ENCODE data around the gene RAE1.
A peak's percentile ranks its signal among the peaks of the same experiment; 100 is the strongest.
"Not testable (repeated sequence)": the region's sequence is repeated elsewhere in the genome, so short reads cannot be mapped to it uniquely, and the experiment has no call there.

The RAE1 gene

DNA sequence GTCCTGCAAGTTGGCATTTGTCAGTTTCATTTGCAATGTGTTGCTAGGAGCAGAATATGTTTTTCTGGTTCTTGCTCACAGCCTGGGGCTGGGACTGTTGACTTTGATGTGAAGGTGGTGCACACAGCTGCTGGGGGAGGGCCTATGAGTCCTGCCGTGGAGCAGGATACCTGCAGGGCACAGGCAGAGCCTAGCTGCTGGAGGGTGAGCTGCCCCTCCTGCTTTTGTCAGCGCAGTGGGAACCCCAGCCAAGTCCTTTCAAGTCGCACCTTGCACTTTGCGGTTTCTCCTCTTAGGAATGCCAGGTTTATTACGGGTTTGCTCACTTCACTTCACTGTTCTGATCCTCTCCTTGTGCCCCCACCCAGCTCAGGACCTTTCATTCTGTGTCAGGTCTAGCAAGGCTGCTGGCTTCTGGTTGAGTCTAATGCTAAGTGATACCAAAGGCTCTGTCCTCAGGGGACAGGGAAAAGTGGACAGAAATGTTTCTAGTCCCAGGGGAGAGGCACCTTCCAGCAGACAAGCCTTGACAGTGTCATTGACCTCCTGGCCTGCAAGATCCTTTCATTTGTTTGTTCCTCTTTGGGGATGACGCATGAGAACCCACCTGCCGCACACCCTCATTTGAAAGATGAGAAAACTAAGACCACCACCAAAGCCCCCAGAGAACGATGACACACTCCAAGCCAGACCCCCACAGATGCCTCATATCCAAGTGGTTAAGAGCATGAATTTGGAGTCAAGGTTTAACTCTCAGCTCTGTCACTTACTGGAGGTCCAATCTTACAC lies 24.2 kb upstream of the RAE1 start:
- no peak for DNase-seq

DNA sequence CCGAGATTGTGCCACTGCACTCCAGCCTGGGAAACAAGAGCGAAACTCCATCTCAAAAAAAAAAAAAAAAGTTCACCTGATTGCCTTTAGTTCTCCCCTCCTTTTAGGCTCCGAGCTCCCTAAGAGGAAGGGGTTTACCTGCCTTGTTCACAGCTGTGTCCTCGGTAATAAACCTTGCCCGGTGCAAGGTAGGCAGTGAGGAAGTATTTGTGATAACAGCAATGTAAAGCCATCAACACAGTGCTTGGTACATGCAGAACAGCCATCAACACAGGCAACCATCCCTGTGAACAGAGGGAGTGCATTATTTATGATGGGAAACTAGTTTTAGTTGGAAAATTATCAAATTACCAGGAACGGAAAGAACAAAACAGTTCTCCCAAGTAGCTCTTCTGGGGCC lies 23.2 kb upstream of the RAE1 start:
- no peak for DNase-seq

DNA sequence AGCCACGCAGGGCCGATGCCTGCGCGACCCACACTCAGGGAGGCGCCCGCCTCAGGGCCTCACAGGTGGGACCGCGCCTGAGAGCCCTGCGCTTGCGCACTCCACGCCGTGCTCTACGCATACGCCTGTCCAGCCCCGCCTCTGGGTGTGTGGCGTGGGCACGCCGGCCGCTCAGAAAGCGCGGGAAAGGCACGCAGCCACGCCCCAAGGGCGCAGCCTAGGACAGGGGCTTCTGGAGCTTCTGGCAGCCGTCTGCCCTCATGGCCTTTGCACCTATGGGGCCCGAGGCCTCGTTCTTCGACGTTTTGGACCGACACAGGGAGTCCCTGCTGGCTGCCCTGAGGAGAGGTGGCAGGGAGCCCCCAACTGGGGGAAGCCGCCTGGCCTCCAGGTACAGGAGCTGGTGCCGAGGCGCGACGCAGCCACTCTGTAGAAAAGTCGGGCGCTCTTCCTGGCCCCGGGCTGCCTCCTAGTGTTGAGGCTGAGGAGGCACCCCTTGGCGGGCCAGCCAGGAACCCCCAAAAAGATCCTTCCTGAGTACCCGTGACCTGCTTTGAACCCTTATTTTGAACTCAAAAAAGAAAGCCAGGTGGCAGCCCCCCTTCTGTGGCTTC lies 21.3 kb upstream of the RAE1 start, which contains the start of gene SPO11:
Gene SPO11 (plus strand): TSS at position 196 of the 614 bp plus-strand sequence. CDS start 65 bp downstream, at position 261.
- DNase-seq, result no peak

DNA sequence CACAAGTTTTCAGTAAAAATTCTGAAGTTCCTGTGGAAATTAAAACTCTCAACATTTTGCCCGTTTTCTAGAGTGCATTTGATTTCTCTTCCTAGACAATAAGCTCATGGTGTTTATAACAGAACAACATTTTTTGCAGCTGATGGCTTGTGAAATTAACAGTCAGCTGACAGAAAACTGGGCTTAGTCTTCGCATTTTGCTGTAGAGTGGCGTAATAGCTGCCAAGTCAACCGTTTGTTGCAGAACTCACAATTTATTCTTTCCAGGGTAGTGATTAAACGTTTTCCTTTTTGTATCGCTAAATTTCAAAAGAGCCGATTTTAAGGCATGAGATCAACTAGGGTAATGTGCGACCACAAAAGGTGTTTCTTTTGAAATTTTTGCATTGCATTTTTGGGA lies 20.1 kb upstream of the RAE1 start:
- DNase-seq, result no peak

DNA sequence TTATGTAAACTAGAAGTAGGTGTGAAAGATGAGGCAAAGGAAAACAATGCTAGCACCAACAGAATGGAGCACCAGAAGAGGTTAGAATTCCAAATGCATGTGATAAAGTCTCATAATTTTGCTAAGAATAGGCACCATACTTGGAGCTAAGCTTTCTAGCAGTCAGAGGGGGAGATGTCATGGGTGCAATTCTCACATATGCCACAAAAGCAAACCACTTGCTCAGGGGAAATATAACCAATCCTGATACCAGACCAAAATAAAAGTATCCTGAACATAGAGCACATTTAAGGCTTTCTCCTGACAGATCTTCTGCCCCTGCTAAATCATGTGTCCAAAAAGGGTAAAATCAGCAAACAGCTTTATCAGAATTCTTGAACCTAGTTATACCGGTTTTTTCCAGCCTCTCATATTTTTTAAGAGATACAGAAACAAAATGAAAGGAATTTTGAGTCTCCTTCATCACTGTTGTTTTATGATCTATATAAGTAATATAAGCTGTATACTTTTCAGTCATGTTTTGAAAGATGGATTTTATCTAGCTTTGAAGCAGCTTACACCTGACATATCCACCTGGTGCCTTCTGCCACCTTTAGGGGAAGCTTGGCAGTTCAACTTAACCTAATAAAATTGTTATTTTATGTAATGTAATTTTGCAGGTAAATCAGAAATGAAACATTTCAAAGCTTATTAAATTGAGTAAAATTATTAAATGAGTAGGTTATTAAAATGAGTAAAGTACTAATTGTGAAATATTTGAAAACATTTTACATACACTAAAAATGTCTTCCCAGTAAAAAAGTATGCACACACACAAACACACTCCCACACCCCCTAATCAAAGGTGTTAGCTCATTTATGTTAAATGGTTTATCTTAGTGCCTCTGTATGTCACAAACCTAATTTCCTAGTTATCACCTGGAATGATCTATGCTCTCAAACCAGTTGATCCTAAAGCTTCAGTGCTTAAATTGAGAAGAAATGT lies 18.7 kb upstream of the RAE1 start:
- DNase-seq, result no peak

DNA sequence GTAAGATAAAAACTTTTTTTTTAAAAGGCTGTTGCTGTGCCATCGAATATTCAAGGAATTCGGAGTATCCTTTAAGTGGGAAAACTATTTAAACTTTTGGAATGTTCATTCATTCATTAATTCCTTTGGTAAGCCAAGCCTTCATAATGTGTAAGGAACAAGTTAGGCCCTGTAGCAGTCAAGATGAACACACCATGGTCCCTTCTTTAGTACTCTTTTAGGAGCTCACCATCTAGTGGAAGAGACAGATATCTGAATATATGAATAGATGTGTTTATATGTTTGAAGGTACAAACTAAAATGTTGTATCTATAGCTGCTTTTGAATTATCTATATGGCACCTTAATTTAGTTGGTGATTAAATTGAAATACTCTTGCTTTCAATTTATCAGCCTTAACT lies 15.7 kb upstream of the RAE1 start:
- no peak for DNase-seq

DNA sequence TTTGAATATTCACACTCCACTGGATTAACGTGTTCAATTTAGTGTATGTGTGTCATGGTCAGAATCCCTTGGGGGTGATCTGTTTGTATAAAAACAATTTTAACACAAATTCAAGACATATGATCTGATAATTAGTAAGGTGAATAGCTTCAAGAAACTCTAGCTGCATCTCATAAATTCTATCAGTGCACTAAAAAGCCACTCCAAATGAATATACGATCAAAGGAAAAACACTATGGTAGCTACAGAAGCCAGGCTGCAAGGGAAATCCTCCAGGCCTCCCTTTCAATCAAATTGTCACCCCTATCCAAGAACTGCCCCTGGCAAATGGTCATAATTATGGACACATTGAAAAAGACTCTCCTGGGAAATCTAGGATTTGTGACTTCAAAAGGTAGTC lies 9.4 kb upstream of the RAE1 start:
- no peak for DNase-seq

DNA sequence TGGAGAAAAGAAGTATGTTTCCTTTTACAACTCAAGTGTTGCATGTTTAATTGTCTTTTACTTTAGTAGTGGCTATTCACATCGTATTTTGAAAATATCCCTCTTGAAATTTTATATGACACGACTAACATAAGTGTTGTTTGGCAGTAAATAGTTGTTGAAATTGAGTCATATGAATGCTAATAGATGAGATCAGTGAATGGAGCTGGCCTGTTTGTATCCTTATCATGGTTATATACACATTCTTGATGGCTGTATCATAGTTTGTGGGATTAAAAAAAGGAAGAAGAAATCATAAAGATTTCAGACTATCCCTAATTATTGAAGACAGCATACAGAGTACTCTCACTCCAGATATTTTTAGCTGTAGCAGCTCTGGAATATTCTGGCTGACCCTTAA lies 8.2 kb upstream of the RAE1 start:
- DNase-seq, result no peak

DNA sequence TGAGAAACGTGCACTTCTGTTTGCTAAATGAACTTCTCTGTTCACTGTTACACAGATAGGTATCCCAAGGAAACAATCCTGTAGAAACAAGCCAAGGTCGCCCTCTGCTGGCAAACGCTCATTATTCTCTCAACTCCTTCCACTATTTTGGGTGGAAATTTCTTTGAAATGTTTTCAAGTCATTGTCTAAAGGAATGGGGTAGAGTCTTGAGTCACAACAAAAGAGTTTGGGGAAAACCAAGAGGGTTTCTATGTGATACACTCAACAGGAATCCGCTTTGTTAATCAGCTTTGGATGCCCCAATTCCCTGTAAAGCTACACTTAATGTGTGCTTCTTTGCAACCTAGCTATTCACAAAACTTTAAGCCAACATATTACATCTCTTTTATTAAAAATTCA lies 4.6 kb upstream of the RAE1 start:
- peak; percentile 41 for DNase-seq

DNA sequence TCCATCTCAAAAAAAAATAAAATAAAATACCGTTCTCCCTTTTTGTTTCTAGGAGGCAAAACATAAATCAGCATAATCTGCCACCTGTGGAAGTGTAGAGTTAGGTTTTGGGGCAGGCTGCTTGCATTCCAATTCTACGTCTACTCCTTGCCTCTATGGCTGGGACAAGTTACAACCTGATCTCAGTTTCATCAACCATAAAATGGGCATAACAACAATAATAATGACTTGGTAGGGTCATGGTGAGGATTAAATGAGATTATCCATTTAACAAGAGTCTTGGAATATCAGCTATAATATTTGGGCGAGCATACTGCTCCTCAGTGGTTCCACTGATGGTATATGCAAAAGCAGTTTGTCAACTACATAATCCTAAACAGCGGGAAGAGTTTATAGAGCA lies 3.7 kb upstream of the RAE1 start:
- no peak for DNase-seq

DNA sequence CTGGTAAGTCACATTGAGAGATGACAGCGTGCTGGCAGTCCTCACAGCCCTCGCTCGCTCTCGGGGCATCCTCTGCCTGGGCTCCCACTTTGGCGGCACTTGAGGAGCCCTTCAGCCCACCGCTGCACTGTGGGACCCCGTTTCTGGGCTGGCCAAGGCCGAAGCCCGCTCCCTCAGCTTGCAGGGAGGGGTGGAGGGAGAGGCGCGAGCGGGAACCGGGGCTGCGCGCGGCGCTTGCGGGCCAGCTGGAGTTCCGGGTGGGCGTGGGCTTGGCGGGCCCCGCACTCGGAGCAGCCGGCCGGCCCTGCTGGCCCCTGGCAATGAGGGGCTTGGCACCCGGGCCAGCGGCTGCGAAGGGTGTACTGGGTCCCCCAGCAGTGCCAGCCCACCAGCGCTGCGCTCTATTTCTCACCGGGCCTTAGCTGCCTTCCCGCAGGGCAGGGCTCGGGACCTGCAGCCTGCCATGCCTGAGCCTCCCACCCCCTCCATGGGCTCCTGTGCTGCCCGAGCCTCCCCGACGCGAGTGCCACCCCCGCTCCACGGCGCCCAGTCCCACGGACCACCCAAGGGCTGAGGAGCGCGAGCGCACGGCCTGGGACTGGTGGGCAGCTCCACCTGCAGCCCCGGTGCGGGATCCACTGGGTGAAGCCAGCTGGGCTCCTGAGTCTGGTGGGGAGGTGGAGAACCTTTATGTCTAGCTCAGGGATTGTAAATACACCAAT lies 2.7 kb upstream of the RAE1 start:
- DNase-seq, result not testable (repeated sequence)

DNA sequence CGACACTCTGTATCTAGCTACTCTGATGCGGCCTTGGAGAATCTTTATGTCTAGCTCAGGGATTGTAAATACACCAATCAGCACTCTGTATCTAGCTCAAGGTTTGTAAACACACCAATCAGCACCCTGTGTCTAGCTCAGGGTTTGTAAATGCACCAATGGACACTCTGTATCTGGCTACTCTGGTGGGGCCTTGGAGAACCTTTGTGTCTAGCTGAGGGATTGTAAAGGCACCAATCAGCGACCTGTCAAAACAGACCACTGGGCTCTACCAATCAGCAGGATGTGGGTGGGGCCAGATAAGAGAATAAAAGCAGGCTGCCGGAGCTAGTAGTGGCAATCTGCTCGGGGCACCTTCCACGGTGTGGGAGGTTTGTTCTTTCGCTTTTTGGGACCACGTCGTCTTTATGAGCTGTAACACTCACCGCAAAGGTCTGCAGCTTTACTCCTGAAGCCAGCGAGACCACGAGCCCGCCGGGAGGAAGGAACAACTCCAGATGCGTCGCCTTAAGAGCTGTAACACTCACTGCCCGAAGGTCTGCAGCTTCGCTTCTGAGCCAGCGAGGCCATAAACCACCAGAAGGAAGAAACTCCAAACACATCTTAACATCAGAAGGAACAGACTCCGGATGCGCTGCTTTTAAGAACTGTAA lies 2.0 kb upstream of the RAE1 start:
- DNase-seq, result not testable (repeated sequence)

DNA sequence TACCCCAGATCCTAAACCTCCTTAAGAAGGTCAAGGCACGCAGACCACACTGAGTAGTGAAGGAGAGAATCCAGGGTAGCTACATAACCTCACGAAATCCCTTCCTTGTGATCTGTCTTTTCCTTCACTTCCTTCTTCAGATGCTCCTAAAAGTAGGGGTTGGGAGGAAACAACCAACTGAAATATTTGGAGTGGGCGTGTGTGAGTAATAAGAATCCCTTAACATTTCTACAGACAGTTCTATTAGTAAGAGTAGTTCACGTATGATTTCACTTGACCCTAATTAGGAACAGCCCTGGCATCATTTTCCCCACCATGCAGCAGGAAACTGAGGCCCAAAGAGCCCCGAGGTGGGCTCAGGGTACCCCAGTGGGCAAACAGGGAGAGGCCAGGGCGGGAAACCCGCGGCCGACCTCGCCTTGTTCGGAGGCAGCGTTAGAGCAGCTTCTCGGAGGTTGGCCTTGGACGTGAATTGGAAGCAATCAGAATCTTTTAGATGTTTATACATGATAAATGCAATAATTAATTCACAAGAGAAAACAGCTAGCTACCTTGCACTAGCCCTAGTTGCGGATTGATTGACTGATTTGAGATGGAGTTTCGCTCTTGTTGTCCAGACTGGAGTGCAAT lies 859 bp upstream of the RAE1 start:
- DNase-seq, result no peak

DNA sequence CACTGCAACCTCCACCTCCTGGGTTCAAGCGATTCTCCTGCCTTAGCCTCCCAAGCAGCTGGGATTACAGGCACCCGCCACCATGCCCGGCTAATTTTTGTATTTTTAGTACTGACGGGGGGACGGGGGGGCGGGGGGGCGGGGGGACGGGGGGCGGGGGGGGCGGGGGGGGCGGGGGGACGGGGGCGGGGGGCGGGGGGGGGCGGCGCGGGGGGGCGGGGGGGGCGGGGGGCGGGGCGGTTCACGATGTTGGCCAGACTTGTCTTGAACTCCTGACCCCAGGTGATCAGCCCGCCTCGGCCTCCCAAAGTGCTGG lies 371 bp upstream of the RAE1 start:
- DNase-seq, result not testable (repeated sequence)

DNA sequence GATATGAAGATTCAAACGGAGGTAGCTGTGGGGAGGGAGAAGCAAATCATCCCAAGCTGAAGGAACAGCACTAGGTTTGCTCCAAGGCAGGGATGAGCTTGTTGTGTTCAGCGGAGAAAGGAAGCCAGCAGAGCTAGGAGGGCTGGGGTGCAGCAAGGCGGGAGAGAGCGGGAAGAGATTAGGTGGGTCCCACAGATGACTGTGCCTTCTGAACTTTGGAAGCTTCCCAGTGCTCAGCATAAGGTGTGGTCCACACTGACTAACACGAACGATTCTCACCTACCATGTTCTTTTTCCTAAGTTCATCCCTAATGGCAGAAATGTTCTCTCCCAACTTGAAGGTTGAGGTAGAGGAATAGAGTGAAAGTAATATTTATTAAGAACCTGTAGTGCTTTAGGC lies 1.2 kb downstream of the RAE1 start:
- DNase-seq, result no peak

DNA sequence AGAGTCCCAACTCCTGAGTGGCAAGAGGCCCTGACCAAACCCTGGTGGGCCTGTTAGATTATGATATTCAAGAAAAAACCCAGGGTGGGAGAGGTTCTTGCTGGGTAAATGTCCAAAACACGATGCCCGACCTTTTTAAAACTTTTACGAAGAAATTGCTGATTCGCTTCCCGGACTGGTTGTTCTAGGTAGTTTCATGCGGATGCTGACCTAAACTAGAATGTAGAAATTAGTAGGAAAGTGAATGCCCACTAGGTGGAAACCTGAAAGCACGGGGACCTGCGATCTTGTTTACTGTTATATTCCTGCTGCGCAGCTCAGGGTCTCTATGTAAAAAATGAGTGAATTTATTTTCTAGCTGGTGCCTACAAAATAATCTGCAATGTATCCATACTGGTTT lies 2.3 kb downstream of the RAE1 start:
- no peak for DNase-seq

DNA sequence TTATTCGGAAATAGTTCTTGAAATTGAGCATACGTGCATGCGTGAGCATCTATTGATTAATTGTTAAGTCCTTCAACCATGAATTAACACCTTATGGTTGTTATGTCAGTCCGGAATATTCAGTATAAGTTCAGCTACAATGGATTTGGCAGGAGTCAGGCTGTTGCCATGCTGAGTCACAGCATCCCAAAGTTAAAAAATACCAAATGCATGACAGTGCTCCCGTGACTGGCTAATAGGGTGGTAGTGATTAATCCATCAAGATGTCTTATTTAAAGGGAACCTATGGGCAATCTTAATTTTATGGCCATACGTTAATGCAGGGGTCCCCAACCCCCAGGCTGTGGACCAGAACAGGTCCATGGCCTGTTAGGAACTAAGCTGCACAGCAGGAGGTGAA lies 10.5 kb downstream of the RAE1 start:
- no peak for DNase-seq

DNA sequence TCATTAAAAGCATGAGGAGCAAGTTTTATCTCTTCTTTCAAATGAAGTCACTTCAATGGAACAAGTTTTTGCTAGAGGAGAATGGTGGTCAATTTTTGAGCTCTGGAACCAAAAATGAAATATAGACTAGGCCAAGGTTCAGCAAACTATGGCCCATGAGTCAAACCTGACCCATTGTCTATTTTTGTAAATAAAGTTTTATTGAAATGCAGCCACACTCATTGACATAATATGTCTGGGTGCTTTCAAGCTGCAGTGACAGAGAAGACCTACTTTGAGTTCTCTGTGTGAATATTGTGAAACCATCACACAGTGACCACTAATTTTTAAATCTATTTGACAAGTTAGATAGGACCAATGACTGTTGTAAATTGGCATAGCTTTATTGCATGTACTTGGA lies 13.4 kb downstream of the RAE1 start:
- DNase-seq, result no peak

DNA sequence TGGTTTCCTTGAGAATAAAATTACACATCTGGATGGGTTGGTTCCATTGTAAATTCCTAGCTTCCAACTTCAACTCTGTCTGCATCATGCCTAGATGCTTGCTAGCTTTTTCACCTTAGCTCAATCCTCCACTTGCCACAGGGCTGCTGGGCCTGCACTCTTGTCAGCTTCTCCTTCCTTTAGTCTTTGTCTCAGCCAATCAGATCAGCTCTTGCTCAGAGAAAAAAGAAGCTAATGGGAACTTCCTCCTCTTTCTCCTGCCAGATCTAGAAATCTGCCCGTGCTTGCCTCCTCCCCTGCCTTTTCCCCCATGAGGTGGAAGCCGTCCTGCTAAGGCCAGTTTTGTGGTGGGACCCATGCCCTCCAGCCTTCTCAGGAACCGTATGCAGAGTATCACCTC lies 18.5 kb downstream of the RAE1 start:
- no peak for DNase-seq

DNA sequence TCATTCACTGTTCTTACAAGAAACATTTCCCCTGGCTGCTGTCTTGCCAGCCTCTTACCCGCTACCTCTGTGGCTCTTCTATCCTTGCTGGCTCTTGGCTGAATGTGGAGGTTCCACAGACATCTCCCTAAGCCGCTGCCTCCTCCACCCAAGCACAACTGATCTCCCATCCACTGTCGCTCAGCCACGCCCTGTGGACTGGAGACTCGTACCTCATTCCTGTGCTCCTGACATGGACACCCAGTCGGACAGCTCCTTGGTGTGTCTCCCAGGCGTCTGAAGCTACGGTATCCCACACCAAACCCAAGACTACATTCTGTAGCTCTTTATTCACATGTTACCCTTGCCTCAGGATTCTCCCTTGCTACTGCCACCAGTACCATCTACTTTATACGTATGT lies 19.3 kb downstream of the RAE1 start:
- DNase-seq, result no peak

DNA sequence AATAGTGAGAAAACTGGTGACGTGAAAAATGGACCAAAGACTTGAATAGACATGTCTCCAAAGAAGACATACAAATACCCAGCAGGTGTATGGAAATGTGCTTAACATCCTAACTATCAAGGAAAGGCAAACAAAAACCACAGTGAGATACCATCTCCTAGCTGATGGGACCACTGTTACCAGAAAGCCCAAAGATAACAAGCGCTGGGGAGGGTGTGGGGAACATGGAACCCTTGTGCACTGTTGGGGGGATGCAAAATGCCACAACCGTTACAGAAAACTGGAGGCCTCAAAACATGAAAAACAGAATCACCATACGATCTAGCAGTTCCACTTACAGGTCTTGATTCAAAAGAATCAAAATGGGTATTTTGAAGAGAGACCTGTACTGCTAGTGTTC lies 20.3 kb downstream of the RAE1 start:
- no peak for DNase-seq

DNA sequence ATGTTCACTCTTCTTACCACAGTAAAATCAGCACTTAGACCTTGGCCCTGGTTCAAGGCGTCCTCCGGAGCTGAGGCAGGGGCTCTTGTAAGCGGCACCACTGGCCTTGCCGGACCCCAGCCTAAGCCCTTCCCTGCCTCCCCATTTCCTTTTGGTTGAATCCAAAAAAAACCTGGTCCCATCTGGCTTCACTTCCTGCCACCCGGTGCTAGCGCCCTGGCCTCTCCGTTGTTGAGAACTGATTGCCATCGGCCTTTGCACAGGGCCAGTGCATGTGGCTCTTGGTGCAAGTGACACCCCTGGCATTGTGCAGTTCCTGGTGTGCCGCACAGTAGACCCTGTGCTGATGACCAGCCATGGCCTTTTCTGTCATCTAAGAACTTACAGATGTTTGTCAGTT lies 21.1 kb downstream of the RAE1 start:
- no peak for DNase-seq
